HG02623 (cell line): ENCODE measurements around the gene TSNAX.

Experiments
- ATAC-seq: cut with Tn5 transposase; IDR thresholded peaks from one replicate; pipeline ENCODE4 v1.9.1; 2021; ENCODE audit warnings: moderate library complexity; ENCODE audit not compliant: unreplicated experiment

TSNAX gene

GRCh38 chr1:231594749-231595148, 66.3 kb downstream of the TSNAX start:
- ATAC-seq, result no peak

GRCh38 chr1:231596337-231596791, 67.9 kb downstream of the TSNAX start:
- ATAC-seq, result no peak

- no peak for ATAC-seq
Measured at GRCh38 chr1:231597971-231598370, 69.5 kb downstream of the TSNAX start.

- no peak for ATAC-seq
Measured at GRCh38 chr1:231600458-231600976, 72.0 kb downstream of the TSNAX start.

GRCh38 chr1:231601824-231602672, 73.6 kb downstream of the TSNAX start:
- ATAC-seq, result no peak

- no peak for ATAC-seq
Measured at GRCh38 chr1:231602673-231602984, 74.2 kb downstream of the TSNAX start.

- peak; percentile 53 for ATAC-seq
Measured at GRCh38 chr1:231603598-231604275, 75.3 kb downstream of the TSNAX start.

GRCh38 chr1:231604276-231604621, 75.8 kb downstream of the TSNAX start:
- no peak for ATAC-seq

- no peak for ATAC-seq
Measured at GRCh38 chr1:231605149-231606100, 77.0 kb downstream of the TSNAX start.

GRCh38 chr1:231606712-231607111, 78.2 kb downstream of the TSNAX start:
- ATAC-seq, result no peak

GRCh38 chr1:231610388-231610787, 81.9 kb downstream of the TSNAX start:
- ATAC-seq, result no peak

- no peak for ATAC-seq
Measured at GRCh38 chr1:231611111-231611510, 82.6 kb downstream of the TSNAX start.

- no peak for ATAC-seq
Measured at GRCh38 chr1:231611851-231612250, 83.4 kb downstream of the TSNAX start.

GRCh38 chr1:231612393-231613089, 84.1 kb downstream of the TSNAX start:
- ATAC-seq, result peak; percentile 98

- ATAC-seq, result no peak
Measured at GRCh38 chr1:231613419-231614349, 85.2 kb downstream of the TSNAX start.
